ENCODE data around the gene RAD51B.
"Not testable (repeated sequence)": the region's sequence is repeated elsewhere in the genome, so short reads cannot be mapped to it uniquely, and the experiment has no call there.

Gene RAD51B

DNA sequence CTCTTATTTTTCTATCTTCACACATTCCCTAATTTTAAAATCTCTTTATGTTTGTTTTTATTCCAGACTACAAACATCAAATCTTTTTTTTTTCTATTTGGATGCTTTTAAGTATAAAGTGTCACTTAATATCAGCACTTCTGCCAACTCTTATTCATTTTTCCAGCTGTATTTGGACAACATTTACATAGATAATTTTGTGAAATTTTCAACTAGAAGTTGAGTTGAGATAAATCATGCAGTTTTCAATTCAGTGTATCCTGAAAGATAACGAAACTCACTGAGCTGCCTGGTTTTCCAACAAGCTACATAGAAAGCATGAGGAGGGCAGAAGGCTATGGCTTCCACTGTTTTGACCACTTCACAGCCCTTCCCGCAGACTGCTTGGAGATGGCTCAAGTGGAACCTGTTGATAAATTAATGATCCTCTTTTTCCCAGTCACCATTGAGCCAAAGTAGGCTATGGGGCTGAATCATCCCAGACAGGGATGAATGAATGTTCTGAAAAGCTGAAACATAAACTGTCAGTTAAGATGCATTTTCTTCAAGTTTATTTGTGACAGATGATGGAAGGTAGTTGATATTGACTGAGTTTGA is 213.9 kb downstream of the RAD51B start:
- no peak for DNase-seq

DNA sequence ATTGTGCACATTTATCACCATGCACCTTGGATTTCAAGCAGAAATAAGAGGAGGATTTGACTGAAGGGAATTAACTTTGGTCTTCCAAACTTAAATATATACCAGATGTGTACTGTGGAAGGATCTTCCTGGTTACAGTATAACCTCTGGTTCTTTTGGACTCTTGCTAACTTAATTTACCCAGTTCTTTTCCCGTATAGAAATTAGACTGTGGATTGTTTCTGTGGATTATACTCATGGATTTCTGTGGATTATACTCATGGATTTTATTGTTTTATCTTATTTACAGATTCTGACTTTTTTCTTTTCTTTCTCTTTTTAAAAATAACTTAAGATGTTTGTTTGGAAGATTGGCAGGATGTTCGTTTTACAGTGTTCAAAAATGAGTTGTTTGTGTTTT is 215.3 kb downstream of the RAD51B start:
- DNase-seq: no peak

DNA sequence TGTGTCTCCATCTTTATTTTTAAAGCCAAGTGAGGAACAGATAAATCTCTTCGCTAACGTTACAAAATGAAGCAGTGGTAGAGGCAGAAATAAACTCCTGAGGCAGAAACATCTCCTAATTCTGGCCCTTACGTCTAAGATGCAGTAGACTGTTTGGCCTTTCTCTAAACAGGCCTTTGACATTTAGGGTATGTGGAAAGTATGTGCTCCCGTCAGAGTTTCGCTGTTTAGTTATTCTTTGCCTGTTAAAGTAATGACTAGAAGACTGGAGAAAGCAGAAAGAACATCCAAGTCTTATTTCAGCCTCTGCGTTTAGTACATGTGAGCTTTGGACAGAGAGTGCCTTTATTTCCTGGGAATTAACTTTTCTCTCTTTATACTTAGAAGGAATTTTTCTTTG is 216.6 kb downstream of the RAD51B start:
- DNase-seq: no peak

- DNase-seq: no peak
Observed at GRCh38 chr14:68039593-68039992, 220.0 kb downstream of the RAD51B start.

- no peak for DNase-seq
Observed at GRCh38 chr14:68040633-68041369, 221.2 kb downstream of the RAD51B start.

GRCh38 chr14:68041876-68042354 is 222.3 kb downstream of the RAD51B start:
- no peak for DNase-seq

- DNase-seq: no peak
Observed at GRCh38 chr14:68042586-68043210, 223.1 kb downstream of the RAD51B start.

- no peak for DNase-seq
Observed at GRCh38 chr14:68043752-68044151, 224.2 kb downstream of the RAD51B start.

- no peak for DNase-seq
Observed at GRCh38 chr14:68047906-68048305, 228.3 kb downstream of the RAD51B start.

DNA sequence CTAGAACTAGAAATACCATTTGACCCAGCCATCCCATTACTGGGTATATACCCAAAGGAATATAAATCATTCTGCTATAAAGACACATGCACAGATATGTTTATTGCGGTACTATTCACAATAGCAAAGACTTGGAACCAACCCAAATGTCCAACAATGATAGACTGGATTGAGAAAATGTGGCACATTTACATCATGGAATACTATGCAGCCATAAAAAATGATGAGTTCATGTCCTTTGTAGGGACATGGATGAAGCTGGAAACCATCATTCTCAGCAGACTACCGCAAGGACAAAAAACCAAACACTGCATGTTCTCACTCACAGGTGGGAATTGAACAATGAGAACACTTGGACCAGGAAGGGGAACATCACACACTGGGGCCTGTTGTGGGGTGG is 229.2 kb downstream of the RAD51B start:
- DNase-seq: not testable (repeated sequence)

- DNase-seq: no peak
Observed at GRCh38 chr14:68050177-68050576, 230.6 kb downstream of the RAD51B start.

GRCh38 chr14:68051146-68051545 is 231.6 kb downstream of the RAD51B start:
- no peak for DNase-seq

DNA sequence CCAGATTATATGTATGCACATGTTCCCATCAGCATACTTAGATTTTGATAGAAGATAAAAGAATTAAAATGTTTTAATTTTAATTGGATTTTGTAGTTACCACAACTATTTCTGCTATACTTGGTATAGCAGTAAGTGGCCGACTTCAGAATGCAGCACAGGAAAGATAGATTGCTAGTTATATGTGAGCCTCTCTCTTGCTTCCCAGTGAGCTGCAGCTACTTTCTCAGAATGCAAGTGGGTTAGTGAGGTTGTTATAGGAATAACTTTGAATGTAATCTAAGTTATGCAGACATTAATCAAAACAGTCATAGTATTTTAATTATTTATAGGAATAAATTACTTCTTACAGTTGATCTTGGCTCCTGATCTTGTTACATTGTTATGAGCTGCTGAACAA is 240.6 kb downstream of the RAD51B start:
- no peak for DNase-seq

GRCh38 chr14:68062651-68063050 is 243.1 kb downstream of the RAD51B start:
- no peak for DNase-seq

DNA sequence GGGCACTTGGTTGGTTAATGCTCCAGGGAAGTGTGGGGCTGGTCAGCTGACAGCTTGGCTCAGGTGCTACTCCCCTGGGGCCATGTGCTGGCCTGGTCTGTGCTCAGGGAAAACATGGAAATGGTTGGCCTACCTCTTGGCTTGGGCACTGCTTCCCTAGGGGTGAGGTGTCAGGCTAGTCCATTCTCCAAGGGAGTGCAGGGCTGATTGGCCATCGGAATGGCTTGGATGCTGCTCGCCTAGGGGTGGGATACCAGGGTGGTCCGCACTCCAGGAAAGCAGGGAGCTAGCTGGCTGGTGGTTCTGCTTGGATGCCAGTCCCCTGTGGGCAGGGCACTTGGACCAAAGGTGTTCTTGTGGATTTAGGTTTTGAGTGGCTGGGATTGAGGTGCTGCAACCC is 245.7 kb downstream of the RAD51B start:
- DNase-seq: no peak

DNA sequence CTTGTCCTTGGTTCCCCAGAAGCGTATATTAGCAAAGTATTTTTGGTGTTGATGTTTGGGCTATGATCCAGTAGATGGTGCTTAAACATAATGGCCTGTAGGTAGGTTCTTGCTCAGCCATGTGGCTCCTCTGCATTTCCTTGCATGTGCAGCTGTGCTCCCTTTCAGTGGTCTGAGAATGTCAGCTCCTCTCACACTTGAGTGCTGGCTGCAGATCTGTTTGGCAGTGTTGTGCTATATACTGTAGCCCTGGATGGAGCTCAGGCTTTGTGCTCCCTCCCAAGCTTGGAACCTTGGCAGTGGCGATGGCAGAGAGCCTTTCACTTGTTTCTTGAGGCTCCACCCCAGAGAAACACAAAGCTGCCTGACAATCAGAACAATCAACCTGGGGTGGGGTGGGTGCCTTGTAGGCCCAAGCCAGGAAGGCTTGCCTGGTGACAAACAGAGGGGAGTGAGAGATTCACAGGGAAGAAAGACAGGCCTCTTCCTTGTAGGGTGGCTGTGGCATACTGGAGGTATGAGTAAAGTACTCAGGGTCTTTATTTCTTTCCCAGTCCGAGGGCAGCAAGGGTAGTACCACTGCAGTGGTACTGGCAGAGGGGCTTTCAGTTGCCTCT is 255.3 kb downstream of the RAD51B start:
- no peak for DNase-seq

DNA sequence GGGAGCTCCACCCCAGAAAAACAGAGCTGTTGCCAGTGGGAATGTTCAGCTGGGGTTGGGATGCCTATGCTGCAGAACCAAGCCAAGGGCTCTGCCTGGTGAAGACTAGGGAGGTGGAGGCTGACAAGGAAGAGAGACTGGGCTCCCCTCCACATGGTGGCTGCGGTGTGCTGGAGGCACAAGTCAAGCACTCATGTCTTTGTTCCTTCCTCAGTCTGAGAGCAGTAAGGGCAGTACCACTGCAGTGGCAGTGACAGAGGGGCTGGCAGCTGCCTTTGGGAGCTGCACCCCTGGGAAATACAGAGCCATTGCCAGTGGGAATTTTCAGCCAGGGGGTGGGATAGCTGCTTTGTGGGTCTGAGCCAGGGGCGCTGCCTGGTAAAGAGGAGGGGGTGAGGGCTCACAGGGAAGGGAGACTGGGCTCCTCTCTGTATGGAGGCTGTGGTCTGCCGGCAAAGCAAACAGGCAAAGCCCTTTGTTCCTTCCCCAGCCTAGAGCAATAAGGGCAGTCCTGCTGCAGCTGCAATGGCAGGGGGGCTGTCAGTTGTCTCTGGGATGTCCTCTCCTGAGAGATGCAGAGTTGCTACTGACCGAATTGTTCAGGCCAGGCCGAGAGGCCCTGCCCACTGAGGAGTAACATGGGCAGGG is 255.9 kb downstream of the RAD51B start:
- DNase-seq: no peak

DNA sequence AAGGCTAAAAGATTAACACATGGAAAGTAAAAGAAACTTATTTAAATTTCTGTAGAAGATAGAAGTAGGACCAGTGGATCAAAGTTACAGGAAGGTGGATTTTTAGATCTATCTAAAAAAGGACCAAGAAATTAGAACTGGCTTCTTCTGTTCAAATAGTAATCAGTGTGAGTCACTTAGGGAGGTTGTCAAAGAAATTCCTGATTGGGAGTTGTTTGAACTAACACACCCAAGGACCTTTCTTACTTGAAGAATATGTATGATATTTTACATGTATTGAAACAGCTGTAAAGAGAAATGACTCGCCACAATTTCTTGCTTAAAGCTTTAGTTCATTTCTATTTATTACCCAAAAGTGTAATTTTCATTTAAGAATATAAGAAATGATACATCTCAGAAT is 256.9 kb downstream of the RAD51B start:
- DNase-seq: no peak

DNA sequence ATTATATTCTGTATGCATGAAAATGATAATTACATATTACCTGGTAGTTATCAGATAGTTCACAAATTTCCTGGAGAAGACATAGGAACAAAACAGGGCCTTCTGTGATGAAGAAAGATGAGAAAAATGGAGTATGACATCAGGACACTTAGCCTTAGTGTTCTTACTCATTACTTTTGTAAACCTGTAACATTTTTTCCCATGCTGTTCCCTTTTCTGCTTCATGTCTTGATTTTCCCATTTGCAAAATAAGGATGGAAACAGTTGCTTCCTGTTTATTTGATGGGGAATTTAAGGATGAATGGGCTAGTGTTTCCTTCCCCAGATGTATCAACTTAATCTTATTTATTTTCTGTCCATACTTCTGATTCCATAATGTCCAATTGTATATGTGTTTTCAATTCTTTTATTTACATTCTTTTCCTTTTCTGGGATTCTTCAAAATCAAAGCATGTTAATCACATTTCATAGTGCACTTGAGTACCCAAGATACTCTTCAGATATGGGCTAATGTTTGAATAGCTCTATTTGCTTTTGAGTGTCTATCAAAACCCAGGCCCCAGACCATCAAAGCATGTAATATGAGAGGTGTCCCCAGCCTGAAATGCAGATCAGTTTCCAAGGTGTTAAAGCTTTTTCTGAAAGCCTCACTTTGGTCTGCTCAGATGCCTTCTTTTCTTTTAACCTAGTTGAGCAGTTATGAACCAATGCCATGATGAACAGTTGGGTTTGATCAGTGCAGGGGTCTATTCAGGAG is 260.5 kb downstream of the RAD51B start:
- peak; percentile 3 for DNase-seq

DNA sequence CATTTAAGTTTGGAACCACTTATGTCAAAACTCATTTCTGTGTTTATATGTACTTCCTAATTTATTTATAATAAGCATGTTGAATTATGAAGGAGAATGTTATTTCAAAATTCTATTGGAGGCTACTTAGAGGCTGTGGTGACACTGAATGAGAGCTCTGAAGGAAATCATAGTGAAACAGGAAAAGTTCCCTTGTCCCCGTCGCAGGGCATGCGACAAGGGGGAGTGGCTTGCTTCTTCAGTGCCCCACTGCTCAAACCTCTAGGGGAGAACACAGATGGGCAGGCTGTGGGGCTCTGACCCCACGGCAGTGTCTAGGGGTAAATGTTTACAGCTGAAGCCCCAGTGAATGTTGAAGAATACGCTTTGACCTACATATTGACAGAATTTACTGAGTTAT is 261.9 kb downstream of the RAD51B start:
- no peak for DNase-seq

DNA sequence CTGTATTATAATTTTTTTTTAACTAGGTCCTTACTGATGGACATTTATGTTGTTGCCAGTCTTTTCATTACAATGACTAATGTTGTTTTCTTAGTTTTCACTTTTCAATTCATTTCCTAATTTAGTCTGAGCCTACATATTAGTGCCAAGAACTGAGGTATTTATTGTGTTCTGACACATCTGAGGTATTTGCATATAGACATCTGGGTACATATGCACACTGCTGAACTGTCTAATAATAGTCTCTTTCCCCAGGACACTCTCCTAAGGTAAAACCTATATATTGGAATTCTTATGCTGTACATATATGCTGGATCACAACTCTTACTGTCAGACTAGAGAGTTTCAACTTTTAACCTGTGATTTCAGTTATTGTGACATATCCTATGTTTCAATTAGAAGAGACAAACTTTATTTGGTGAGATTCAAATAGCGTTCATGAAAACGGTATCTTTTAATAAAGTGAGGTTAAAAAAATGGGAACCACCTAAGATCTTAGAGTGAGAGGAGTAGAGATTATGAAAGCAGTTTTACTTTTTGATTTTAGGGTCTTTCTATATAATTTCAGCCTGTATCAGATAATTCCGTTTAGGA is 263.2 kb downstream of the RAD51B start:
- no peak for DNase-seq

- DNase-seq: no peak
Observed at GRCh38 chr14:68084256-68084655, 264.7 kb downstream of the RAD51B start.

Data from NCI-H2029 treated with DMSO at 0.1 percent for 48 hours (cell line).